WTC11 (cell line): ENCODE results near the gene NYAP1.
"Not testable (repeated sequence)": the region's sequence is repeated elsewhere in the genome, so short reads cannot be mapped to it uniquely, and the experiment has no call there.

Source experiments
- CBFB ChIP-seq: sonication (generic); formaldehyde crosslinking; IDR thresholded peaks from 2 replicates; pipeline ENCODE4 v1.8.1; 2022; ENCODE audit warnings: mild to moderate bottlenecking, low read depth, missing genetic modification reagents
- CTCF ChIP-seq: fragments of 200-600 bp; IDR thresholded peaks from 2 replicates; pipeline ENCODE4 v1.8.0; 2022; ENCODE audit warnings: antibody characterized with exemption
- NFE2L1 ChIP-seq: sonication (generic); formaldehyde crosslinking; IDR thresholded peaks from 2 replicates; pipeline ENCODE4 v1.8.1; 2023; ENCODE audit warnings: missing genetic modification reagents
- NFYB ChIP-seq: sonication (generic); formaldehyde crosslinking; conservative IDR thresholded peaks from 2 replicates; pipeline ENCODE4 v1.8.0; 2022; ENCODE audit warnings: low read depth, missing genetic modification reagents
- STAT6 ChIP-seq: sonication (generic); formaldehyde crosslinking; conservative IDR thresholded peaks from 2 replicates; pipeline ENCODE4 v1.8.1; 2023; ENCODE audit warnings: mild to moderate bottlenecking, low read depth, missing genetic modification reagents, moderate library complexity
- TCF7 ChIP-seq: sonication (generic); formaldehyde crosslinking; IDR thresholded peaks from 2 replicates; pipeline ENCODE4 v1.8.0; 2022; ENCODE audit warnings: mild to moderate bottlenecking, low read depth, missing genetic modification reagents, moderate library complexity

- TF ChIP-seq CBFB; NFYB (CRISPR knock-in tag); CTCF; TCF7 (CRISPR knock-in tag); STAT6 (CRISPR knock-in tag); NFE2L1 (CRISPR knock-in tag): not testable (repeated sequence)
Measured at GRCh38 chr7:100535982-100536381, 52.3 kb downstream of the NYAP1 start.
